22Rv1 (cell line): ENCODE data around the gene SOHLH2.

Source experiments
- CTCF ChIP-seq: fragments of 450-650 bp; IDR thresholded peaks from 2 replicates; pipeline ENCODE4 v1.5.1; 2017; ENCODE audit warnings: mild to moderate bottlenecking
- ZFX ChIP-seq: fragments of 450-650 bp; IDR thresholded peaks from 2 replicates; pipeline ENCODE4 v1.6.1; 2017; ENCODE audit warnings: antibody characterized with exemption, borderline replicate concordance

- TF ChIP-seq CTCF, result no peak
- TF ChIP-seq ZFX, result no peak
Observed at GRCh38 chr13:36261011-36261410, 46.7 kb upstream of the SOHLH2 start.
